Measurements from ENCODE around the gene UBAP2L.

DNA sequence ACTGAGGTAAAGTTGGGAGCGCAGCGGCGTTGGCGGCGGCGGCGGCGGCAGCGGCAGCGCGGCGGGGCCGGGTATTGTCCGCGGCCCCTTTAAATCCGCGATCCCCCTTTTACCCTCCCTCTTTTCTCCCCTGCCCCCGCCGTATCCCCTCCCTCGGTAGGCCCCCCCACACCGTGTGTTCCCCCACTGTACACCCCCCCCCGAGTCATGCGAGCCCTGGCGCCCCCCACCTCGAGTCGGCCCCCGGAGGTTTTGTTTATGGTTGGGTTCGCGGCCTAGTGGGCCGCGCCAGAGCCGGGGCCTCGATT lies 169 bp downstream of the UBAP2L start:
- TF ChIP-seq, protein P1, sequence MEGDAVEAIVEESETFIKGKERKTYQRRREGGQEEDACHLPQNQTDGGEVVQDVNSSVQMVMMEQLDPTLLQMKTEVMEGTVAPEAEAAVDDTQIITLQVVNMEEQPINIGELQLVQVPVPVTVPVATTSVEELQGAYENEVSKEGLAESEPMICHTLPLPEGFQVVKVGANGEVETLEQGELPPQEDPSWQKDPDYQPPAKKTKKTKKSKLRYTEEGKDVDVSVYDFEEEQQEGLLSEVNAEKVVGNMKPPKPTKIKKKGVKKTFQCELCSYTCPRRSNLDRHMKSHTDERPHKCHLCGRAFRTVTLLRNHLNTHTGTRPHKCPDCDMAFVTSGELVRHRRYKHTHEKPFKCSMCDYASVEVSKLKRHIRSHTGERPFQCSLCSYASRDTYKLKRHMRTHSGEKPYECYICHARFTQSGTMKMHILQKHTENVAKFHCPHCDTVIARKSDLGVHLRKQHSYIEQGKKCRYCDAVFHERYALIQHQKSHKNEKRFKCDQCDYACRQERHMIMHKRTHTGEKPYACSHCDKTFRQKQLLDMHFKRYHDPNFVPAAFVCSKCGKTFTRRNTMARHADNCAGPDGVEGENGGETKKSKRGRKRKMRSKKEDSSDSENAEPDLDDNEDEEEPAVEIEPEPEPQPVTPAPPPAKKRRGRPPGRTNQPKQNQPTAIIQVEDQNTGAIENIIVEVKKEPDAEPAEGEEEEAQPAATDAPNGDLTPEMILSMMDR (conservative IDR thresholded peaks at IDR 0.05) = no peak
- no peak for TF ChIP-seq ZFX (IDR thresholded peaks at IDR 0.05)
